Thyroid gland (tissue), 4 donors: Measurements from ENCODE around the gene PLVAP. TPM values are rescaled to one million over a fixed set of nuclear protein-coding genes. Genes with fewer than 3 reads are reported as not detected.

Experiments
- DNase-seq, 2 donors: peaks; one replicate each; pipeline ENCODE4 v3.0.0-alpha.2; 2019
- H3K27ac ChIP-seq, 3 donors: fragments of 200-600 bp; sonication (generic); 1 replicate in 2 of 3; 2 replicates in 1 of 3; pipeline ENCODE4 v1.5.1; 2016 to 2019; ENCODE audit warnings: mild to moderate bottlenecking in 1 of 3, moderate library complexity in 1 of 3
- H3K27me3 ChIP-seq: fragments of 200-600 bp; sonication (generic); one replicate; pipeline ENCODE4 v1.5.1; 2019
- H3K36me3 ChIP-seq, 2 donors: fragments of 200-600 bp; sonication (generic); one replicate each; pipeline ENCODE4 v1.5.1; 2016 to 2019
- H3K4me1 ChIP-seq, 2 donors: fragments of 200-600 bp; sonication (generic); one replicate each; pipeline ENCODE4 v1.5.1; 2017 to 2019
- H3K4me3 ChIP-seq, 3 donors: fragments of 200-600 bp; sonication (generic); replicated peaks in 1 of 3; 1 replicate in 2 of 3; 2 replicates in 1 of 3; pipeline ENCODE4 v1.5.1; 2016; ENCODE audit warnings: mild to moderate bottlenecking in 1 of 3
- H3K9me3 ChIP-seq: fragments of 200-600 bp; sonication (generic); one replicate; pipeline ENCODE4 v1.5.1; 2017
- CTCF ChIP-seq, 6 experiments: fragments of 200-600 bp in 3 of 6; fragments of 450-650 bp in 3 of 6; sonication (generic) in 3 of 6; IDR thresholded peaks; one replicate each; pipeline ENCODE4 v1.5.1; 2016 to 2019; ENCODE audit warnings: antibody characterized with exemption in 6 of 6, mild to moderate bottlenecking in 2 of 6, inconsistent platforms in 1 of 6, moderate library complexity in 1 of 6
- POLR2A ChIP-seq, 2 donors: fragments of 450-650 bp; IDR thresholded peaks; one replicate each; pipeline ENCODE4 v1.6.1; 2017; ENCODE audit warnings: antibody characterized with exemption in 2 of 2, mild to moderate bottlenecking in 2 of 2, moderate library complexity in 1 of 2
- WGBS, 2 donors: methylation state at CpG; one replicate each; pipeline ENCODE4 v1.1.5; 2017; 5-methylcytosine and 5-hydroxymethylcytosine counted together
- intact Hi-C: fragments of 100-400 bp; cut with DNase I; formaldehyde crosslinking; loops from one replicate; pipeline ENCODE4 v1.15.1; 2023
- total RNA-seq, 4 donors: library from RNA; depleted of rRNA; stranded (reverse); fragments of >200 nt; gene quantifications; one replicate each; pipeline ENCODE4 v1.2.3, GENCODE V29; 2016

Gene PLVAP
- total RNA-seq, 4 donors from 2014 or later: 103 to 322 (median 174) TPM

GRCh38 chr19:17314007-17314593, 63.0 kb downstream of the PLVAP start:
- no peak for DNase-seq
- Histone ChIP-seq H3K9me3 (no peaks in the 10 kb centered on the region), H3K36me3 (peaks cover 14 to 26% of the 10 kb centered on the region in 2 donors), H3K4me3 (no peak overlapping the region), H3K4me1 (peaks cover 20 to 22% of the 10 kb centered on the region in 2 donors), H3K27ac (no peak overlapping the region), H3K27me3 (no peaks in the 10 kb centered on the region)
- intact Hi-C loops: no loop called here
- no peak for TF ChIP-seq POLR2A (IDR thresholded peaks at IDR 0.05)
- no peak for TF ChIP-seq CTCF (IDR thresholded peaks at IDR 0.05)
- 91 to 96% methylated on average over 18 to 19 of the region's 19 CpGs for WGBS, 2 donors

GRCh38 chr19:17312189-17313113, 64.7 kb downstream of the PLVAP start:
- H3K36me3 ChIP-seq: peaks cover 14 to 23% of the 10 kb centered on the region in 2 donors
- H3K4me1 ChIP-seq: peaks cover 20 to 22% of the 10 kb centered on the region in 2 donors
- no peaks in the 10 kb centered on the region for H3K27me3 ChIP-seq
- H3K9me3 ChIP-seq: no peaks in the 10 kb centered on the region
- 87 to 90% methylated on average over 16 to 20 of the region's 20 CpGs for WGBS, 2 donors
- intact Hi-C loops: no loop called here
- TF ChIP-seq CTCF (IDR thresholded peaks at IDR 0.05): no peak
- TF ChIP-seq POLR2A (IDR thresholded peaks at IDR 0.05): no peak
- no peak overlapping the region for H3K27ac ChIP-seq
- no peak overlapping the region for H3K4me3 ChIP-seq
- DNase-seq: no peak

- Histone ChIP-seq H3K27ac (no peak overlapping the region), H3K27me3 (no peaks in the 10 kb centered on the region), H3K9me3 (no peaks in the 10 kb centered on the region), H3K4me1 (peaks cover 25 to 27% of the 10 kb centered on the region in 2 donors), H3K36me3 (peaks cover 14 to 19% of the 10 kb centered on the region in 2 donors), H3K4me3 (no peak overlapping the region)
- intact Hi-C loops: no loop called here
- TF ChIP-seq POLR2A (IDR thresholded peaks at IDR 0.05) (no peak), CTCF (IDR thresholded peaks at IDR 0.05) (no peak)
- WGBS, 2 donors: 79 to 87% methylated on average over 10 of the region's 11 CpGs
- DNase-seq: no peak
These were observed 65.5 kb downstream of the PLVAP start for GRCh38 chr19:17311455-17312188.

GRCh38 chr19:17309965-17310461, 67.1 kb downstream of the PLVAP start:
- DNase-seq: no peak
- intact Hi-C loops: no loop called here
- 6 to 17% methylated on average over 5 to 20 of the region's 23 CpGs for WGBS, 2 donors
- Histone ChIP-seq H3K4me1 (peaks cover 32 to 34% of the 10 kb centered on the region in 2 donors), H3K36me3 (peaks cover 6 to 11% of the 10 kb centered on the region in 2 donors), H3K27me3 (no peaks in the 10 kb centered on the region), H3K27ac (peak overlapping the region in 2 of 3 donors; percentile 27 to 55), H3K4me3 (peak overlapping the region; percentile 77 to 81 (median 78)), H3K9me3 (no peaks in the 10 kb centered on the region)
- TF ChIP-seq CTCF (IDR thresholded peaks at IDR 0.05) (no peak), POLR2A (IDR thresholded peaks at IDR 0.05) (no peak)
